LNCaP clone FGC (cell line): ENCODE measurements around the gene BABAM2.

Experiments
- DNase-seq: peaks from one replicate; pipeline ENCODE4 v3.0.0-alpha.2; 2011; ENCODE audit warnings: low read depth
- H3K4me3 ChIP-seq: 2 replicates; pipeline ENCODE4 v1.5.1; 2011; ENCODE audit warnings: mild to moderate bottlenecking, low read depth, low read length, control low read depth
- TF ChIP-seq, protein P1 (sequence below): IDR thresholded peaks from 2 replicates; pipeline ENCODE4 v1.5.1; 2012; ENCODE audit warnings: mild to moderate bottlenecking; ENCODE audit not compliant: control insufficient read depth, insufficient read depth; ENCODE audit errors: extremely low read depth

The BABAM2 gene

DNA sequence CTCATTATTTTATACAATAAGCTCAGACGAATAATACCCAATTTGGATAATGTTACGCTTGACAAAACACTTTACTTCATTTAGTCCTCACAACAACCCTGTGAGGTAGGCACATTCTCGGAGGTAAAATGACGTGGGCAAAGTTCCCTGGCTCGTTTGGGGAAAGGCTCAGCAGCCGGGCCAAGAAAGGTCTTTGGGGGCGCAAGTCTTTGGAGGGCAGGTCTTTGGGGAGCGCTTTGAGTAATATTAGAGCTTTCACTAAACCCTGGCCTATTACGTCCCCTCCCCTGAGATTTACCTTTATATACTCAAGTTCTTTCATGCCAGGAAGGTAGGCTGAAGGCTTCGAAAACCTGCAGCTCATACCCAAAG lies 769 bp upstream of the BABAM2 start:
- no peak for DNase-seq
- TF ChIP-seq, protein P1, sequence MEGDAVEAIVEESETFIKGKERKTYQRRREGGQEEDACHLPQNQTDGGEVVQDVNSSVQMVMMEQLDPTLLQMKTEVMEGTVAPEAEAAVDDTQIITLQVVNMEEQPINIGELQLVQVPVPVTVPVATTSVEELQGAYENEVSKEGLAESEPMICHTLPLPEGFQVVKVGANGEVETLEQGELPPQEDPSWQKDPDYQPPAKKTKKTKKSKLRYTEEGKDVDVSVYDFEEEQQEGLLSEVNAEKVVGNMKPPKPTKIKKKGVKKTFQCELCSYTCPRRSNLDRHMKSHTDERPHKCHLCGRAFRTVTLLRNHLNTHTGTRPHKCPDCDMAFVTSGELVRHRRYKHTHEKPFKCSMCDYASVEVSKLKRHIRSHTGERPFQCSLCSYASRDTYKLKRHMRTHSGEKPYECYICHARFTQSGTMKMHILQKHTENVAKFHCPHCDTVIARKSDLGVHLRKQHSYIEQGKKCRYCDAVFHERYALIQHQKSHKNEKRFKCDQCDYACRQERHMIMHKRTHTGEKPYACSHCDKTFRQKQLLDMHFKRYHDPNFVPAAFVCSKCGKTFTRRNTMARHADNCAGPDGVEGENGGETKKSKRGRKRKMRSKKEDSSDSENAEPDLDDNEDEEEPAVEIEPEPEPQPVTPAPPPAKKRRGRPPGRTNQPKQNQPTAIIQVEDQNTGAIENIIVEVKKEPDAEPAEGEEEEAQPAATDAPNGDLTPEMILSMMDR, result no peak
- peak overlapping the region; percentile 94 for H3K4me3 ChIP-seq

DNA sequence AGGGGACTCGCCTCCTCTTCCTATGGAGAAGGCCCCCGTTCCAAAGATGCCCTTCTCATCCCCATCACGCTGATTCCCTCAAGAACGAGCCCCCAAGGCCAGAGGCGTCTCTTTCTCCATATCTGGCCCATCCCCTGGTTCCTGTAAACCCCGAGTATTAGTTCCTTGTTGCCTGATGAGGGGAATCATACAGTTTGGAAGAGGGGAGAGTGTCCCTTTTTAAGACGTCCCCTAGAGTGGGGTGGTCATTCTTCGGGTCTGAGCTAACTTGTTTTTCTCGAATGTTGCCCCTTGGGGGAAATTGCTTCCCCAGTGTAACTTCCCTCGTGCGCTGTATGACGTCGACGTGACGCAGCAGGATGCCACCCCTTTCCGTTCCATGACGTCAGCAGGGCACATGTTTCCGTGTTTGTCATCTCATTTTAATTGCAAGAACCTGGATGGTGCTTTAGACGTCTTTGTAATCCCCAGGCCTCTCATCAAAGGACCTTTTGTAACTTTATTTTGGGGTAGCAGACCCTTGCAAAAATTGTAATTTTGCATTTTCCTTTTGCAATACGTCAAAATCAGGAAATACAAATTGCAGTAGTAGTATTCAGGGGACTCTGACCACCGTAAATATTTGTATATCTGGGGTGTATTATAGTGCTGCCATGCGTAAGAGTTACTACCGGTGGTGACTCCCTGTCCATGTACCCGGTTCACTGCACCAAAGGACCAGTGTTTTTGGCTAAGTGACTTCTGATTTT lies 569 bp downstream of the BABAM2 start:
- TF ChIP-seq, protein P1, result no peak
- DNase-seq, result no peak
- peak overlapping the region; percentile 94 for H3K4me3 ChIP-seq

DNA sequence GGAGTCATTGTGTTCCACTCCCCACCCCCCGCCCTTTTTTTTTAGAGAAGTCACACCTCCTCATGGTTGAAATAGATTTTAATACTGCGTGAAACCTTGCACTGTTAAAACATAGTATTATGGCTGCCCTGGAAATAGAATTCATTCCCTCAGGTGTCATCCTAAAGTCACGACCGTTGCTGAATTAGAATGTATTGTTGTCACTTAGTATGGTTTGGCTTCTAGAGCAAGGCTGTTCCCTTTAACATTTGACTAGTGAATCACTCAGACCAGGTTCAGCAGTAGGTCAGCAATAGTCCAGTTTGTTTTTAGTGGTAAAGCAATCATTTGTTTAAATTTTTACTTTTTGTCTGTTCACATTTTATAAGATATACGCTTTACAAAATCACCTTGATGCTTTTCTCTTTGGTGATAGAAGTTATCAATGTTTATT lies 1.2 kb downstream of the BABAM2 start:
- DNase-seq, result no peak
- peak overlapping the region; percentile 94; the same call in 1 of the 2 replicates for H3K4me3 ChIP-seq
- TF ChIP-seq, protein P1, result no peak

DNA sequence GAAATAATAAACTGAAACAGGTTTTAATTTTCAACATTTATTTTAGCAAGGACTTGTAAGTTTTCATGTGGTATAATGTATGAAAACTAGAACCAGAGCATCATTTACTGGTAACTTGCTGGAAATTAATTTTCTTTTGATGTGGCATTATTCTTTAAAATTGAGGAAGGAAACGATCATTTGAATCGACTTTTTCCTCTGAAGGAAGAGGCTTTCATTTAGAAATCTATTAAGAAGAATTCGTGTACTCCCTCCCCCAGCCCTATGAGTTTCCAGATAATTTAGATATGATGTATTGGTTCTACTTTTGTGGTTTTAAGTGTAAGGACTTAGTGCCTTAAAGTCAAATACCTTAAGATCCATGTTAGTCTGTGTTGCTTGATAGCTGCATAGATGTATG lies 2.5 kb downstream of the BABAM2 start:
- no peak overlapping the region for H3K4me3 ChIP-seq
- TF ChIP-seq, protein P1, result no peak
- no peak for DNase-seq

DNA sequence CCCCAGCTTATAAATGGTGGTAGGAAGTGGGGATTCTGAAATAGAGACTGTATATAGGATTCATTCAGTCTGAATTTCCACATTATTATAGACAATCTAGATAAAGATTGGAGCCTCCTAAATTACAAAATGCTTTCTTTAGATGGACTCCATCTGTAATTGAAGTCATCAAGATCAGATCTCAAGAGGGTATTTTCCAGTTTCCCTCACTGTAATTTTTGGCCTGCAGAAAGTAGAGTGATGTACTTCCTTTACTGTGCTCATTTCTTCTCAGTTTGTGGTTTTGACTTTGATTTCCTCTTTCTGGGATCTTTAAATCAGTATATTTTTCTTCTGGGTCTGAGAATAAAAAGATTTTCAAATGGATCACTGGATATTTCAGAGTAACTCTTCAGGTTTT lies 7.2 kb downstream of the BABAM2 start:
- H3K4me3 ChIP-seq, result no peak overlapping the region
- TF ChIP-seq, protein P1, result no peak
- no peak for DNase-seq

DNA sequence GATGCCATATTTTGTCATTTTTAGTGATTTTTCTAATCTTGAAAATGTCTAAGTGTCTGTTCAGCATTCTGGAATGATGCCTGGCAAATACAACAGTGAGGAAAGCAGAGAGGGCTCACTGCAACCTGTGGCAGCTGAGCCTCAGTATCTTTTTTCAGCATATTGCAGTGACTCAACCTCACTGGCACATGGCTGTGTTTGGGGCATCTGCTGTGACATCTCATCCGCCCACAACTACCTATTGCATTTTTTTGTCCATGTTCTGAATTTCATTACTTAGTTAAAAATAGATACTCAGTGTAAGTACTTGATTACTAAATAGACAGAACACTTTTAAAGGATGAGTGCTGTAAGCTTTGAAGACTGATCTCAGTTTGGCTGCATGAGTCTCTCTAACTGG lies 10.7 kb downstream of the BABAM2 start:
- TF ChIP-seq, protein P1, result no peak
- H3K4me3 ChIP-seq, result no peak overlapping the region
- no peak for DNase-seq

DNA sequence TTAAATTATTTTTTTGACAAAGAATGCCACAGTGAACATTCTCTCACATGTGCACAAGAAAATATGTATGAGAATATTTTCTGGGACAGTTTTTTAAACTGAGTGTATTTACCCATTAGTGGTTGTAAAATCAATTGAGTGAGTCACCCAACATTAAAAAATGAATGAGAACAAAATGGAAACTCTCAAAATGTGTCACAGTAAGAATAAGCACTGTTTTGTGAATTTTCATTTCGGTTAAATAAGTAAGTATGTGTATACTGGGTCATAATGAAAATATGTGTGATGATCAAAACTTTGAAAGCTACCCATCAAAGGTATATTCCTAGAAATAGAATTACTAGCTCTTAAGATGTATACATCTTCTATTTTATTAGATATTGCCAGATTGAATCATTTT lies 11.6 kb downstream of the BABAM2 start:
- TF ChIP-seq, protein P1, result no peak
- DNase-seq, result no peak
- H3K4me3 ChIP-seq, result no peak overlapping the region
